ENCODE data around the gene DRD3. TPM values are rescaled to one million over a fixed set of nuclear protein-coding genes. Genes with fewer than 3 reads are reported as not detected.

The DRD3 gene
- total and polyA plus RNA-seq, 7 donors = not detected

- Histone ChIP-seq H3K9me3 (no peaks in the 10 kb centered on the region), H3K4me3 (no peak overlapping the region), H3K27me3 (ENCODE audit: insufficient read depth in 3 of 3, low read length in 2 of 3) (peaks cover 0 to 3% (median 0%) of the 10 kb centered on the region in 3 donors), H3K36me3 (ENCODE audit: insufficient read depth in 1 of 2, low read depth in 1 of 2) (no peaks in the 10 kb centered on the region), H3K4me1 (no peaks in the 10 kb centered on the region), H3K27ac (no peak overlapping the region)
- DNase-seq = no peak
- no peak for TF ChIP-seq CTCF (IDR thresholded peaks at IDR 0.05)
- intact Hi-C loops (cut with DNase I) = no loop called here
- 71 to 75% (median 74%) methylated on average over 3 of the region's 3 CpGs for WGBS, 3 donors
- no peak for ATAC-seq
Observed at GRCh38 chr3:114114719-114115118, 64.1 kb downstream of the DRD3 start.

- intact Hi-C loops (cut with DNase I) = no loop called here
- no peak for TF ChIP-seq CTCF (IDR thresholded peaks at IDR 0.05)
Observed at GRCh38 chr3:114112696-114113095, 66.2 kb downstream of the DRD3 start.

GRCh38 chr3:114111060-114111770 lies 67.6 kb downstream of the DRD3 start:
- intact Hi-C loops (cut with DNase I) = no loop called here
- Histone ChIP-seq H3K4me3 (no peak overlapping the region), H3K27ac (no peak overlapping the region), H3K4me1 (no peaks in the 10 kb centered on the region), H3K36me3 (ENCODE audit: insufficient read depth in 1 of 2, low read depth in 1 of 2) (no peaks in the 10 kb centered on the region), H3K27me3 (ENCODE audit: insufficient read depth in 3 of 3, low read length in 2 of 3) (peaks cover 0 to 3% (median 3%) of the 10 kb centered on the region in 3 donors), H3K9me3 (no peaks in the 10 kb centered on the region)
- no peak for TF ChIP-seq CTCF (IDR thresholded peaks at IDR 0.05)
- WGBS, 3 donors = 76 to 88% (median 84%) methylated on average over 3 of the region's 3 CpGs
- ATAC-seq (no peak), DNase-seq (no peak)

More at GRCh38 chr3:114112696-114113095, 66.2 kb downstream of the DRD3 start:
- Histone ChIP-seq H3K4me1 (no peaks in the 10 kb centered on the region), H3K36me3 (ENCODE audit: insufficient read depth in 1 of 2, low read depth in 1 of 2) (no peaks in the 10 kb centered on the region), H3K9me3 (no peaks in the 10 kb centered on the region), H3K27me3 (ENCODE audit: insufficient read depth in 3 of 3, low read length in 2 of 3) (peaks cover 0 to 3% (median 3%) of the 10 kb centered on the region in 3 donors), H3K4me3 (no peak overlapping the region), H3K27ac (no peak overlapping the region)
- DNase-seq (no peak), ATAC-seq (no peak)
- WGBS, 3 donors = 62 to 75% (median 69%) methylated on average over 6 of the region's 6 CpGs

- no peak for DNase-seq
- ATAC-seq = no peak
- TF ChIP-seq CTCF (IDR thresholded peaks at IDR 0.05) = no peak
- H3K27me3 ChIP-seq (ENCODE audit: insufficient read depth in 3 of 3, low read length in 2 of 3) = peaks cover 0 to 3% (median 3%) of the 10 kb centered on the region in 3 donors
- H3K9me3 ChIP-seq = no peaks in the 10 kb centered on the region
- no peak overlapping the region for H3K4me3 ChIP-seq
- H3K4me1 ChIP-seq = no peaks in the 10 kb centered on the region
- no peaks in the 10 kb centered on the region for H3K36me3 ChIP-seq (ENCODE audit: insufficient read depth in 1 of 2, low read depth in 1 of 2)
- intact Hi-C loops (cut with DNase I) = no loop called here
- no peak overlapping the region for H3K27ac ChIP-seq
- 63 to 66% (median 66%) methylated on average over 5 of the region's 5 CpGs for WGBS, 3 donors
Observed at GRCh38 chr3:114110439-114110838, 68.4 kb downstream of the DRD3 start.

GRCh38 chr3:114108137-114108536 lies 70.7 kb downstream of the DRD3 start:
- 88 to 93% (median 91%) methylated on average over 8 of the region's 8 CpGs for WGBS, 3 donors
- no peak for TF ChIP-seq CTCF (IDR thresholded peaks at IDR 0.05)
- intact Hi-C loops (cut with DNase I) = no loop called here
- Histone ChIP-seq H3K27ac (no peak overlapping the region), H3K27me3 (ENCODE audit: insufficient read depth in 3 of 3, low read length in 2 of 3) (peaks cover 0 to 3% (median 3%) of the 10 kb centered on the region in 3 donors), H3K4me1 (no peaks in the 10 kb centered on the region), H3K36me3 (ENCODE audit: insufficient read depth in 1 of 2, low read depth in 1 of 2) (no peaks in the 10 kb centered on the region), H3K4me3 (no peak overlapping the region), H3K9me3 (no peaks in the 10 kb centered on the region)
- no peak for DNase-seq
- no peak for ATAC-seq

All from psoas muscle (tissue), 8 donors.